NK-92 (cell line): ENCODE data around the gene RASAL3.

Experiments used
- DNase-seq: peaks from one replicate; lab custom pipeline; 2025; ENCODE audit not compliant: unreplicated experiment; lab: John Stamatoyannopoulos, UW

The RASAL3 gene

DNA sequence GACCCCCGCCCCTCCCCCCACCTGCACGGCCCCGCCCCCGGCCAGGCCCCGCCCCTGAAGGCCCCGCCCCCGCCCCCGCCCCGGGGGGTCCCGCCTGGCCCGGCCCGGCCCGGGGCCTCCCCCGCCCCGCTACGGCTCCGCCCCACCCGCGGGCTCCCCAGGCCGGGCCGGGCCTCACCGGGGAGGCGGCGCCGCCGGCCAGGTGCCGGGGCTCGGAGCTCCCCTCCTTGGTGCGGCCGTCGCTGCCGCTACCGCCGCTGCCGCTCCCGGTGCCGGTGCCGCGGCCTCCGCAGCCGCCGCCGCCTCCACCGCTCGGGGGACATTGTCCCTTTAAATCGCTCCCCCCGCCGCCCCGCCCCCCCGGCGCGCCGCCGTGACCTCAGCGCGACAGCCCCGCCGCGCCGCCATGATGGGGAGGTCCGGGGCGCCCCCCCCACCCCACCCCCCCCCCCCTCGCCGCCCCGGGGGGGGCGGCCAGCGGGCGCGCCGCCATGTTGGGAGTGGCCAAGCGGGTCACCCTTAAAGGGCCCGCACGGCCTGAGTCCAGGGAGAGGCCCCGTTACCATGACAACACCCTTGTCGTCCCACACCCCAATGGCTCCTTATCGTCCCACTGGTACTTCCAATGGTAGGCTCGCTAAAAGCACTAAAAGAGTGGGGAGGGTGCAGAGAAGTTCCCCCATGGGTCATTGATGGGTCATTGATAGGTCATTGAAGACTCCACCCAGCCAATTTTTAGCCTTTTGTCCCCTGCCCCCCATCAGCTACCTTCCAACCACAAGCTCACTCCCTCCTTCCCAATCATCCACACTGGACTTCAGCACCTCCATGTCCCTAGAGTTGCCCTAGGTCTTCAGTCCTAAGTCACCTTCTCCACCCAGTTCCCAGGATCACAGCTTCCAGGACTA lies 14.5 kb downstream of the RASAL3 start, which contains the start of gene WIZ:
WIZ (minus strand) TSS at position 337 of the 908 bp plus-strand sequence. CDS start 1,649 bp downstream, outside the sequence.
- DNase-seq = no peak

DNA sequence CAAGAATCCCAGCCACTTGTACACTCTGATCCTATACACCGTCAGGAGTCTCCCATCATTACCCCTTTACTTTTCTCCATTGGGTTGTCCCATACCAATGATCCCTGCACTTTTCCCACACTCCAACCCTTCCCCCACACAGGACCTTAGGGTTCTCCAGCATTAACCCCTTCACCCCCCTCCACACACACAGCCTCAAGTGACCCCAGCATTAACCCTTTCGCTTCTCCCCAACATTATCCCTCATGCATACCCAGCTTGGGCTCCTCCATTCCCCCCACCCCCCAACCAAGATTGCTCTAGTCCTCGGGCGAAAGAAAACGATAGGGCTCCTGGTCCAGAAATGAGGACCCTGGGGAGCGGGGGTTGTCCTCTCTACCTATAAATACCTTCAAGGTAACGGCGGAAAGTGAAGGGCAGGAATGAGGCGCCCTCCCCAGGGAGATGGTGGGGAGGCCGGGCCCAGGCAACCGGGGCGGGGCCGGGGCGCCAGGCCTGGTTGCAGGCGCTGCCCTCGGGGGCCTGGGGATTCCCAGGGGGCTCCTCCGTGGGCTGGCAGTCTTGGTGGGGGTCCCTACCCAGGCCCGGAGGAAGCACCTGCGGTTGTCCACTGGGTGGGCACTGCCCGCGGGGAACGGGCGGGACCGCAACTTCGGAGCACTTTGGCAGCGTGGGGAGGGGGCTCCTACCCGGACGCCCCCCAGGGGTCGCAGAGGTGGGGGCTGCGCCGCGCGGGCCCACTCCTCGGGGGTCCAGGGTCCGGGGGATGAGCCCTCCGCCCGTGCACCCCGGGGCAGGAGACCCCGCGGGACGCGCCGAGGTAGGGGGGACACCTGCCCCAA lies 15.3 kb downstream of the RASAL3 start:
- DNase-seq = no peak

DNA sequence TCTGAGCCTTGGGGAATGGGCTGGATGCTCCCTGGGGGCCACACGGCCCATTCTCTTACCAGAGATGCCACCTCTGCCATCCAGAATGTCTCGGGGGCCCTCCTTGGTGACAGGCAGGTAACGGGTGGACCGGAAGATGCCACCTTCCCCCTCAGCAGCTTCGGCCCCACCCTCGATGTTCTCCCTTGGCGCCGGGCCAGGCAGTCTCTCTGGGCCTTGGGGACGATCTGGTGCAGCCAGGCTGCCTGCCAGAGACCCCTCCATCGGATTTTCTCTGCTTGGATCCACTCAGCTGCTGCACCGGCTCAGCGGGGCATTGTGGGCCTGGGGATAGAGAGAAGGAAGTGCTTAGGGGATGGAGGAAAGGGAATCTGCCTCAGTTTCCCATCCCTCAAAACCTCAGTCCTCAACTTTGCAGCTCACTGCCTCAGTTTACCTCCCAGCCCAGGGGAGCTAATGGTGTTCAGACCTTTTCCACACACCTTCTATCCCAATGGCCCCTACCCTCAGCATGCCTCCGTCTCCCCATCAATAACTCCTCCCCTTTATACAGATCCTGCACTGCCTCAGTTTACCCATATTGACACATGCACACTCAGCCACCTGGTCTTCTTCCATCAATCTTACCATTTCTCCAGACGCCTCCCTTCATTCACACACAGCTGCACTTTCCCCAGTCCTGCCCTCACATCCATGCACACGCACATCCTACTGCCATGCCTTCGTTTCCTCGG lies 16.1 kb downstream of the RASAL3 start:
- DNase-seq = no peak

DNA sequence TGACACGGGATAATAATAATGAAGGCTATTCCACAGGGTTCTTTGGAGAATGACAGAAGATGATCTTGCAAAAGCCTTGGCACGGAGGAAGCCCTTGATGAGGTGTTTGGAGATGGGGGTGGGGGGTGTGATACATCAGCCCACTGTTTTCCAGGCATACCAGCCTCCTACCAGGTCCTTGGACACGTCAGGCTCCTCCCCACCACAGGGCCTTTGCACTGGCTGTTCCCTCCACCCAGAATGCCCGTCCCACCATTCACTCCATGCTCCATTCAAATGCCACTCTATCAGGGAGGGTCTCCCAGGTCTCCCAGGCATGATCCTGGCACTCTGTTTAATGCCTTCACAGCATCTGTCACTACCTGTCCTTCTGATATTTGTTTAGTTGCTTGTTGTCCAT lies 17.3 kb downstream of the RASAL3 start:
- DNase-seq = no peak

DNA sequence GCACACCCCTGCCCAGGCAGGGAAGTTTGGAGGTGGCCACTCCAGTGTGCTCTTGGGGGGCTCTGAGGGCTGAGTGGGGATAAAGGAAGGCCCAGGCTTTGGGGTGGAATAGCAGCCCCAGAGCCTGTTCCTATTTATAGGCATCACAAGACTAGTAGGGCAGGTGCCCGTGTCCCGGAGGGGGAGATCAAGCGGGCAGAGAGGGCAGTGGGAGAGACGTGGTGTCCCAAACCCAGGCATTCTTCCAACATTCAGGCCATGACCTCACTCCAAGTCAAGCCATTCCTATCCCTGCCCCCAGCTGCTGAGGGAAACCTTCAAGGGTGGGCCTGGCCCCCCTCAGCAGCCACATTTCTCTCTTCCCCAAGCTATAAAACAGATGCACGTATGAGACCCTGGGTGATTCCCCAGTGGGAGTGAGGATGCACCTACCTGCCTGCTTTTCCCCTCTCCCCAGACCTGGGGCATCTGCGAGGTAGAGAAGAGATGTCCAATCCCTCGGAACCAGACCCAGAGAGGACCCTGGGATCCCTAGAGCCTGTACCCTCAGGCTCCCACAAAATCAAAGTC lies 18.5 kb downstream of the RASAL3 start:
- no peak for DNase-seq

DNA sequence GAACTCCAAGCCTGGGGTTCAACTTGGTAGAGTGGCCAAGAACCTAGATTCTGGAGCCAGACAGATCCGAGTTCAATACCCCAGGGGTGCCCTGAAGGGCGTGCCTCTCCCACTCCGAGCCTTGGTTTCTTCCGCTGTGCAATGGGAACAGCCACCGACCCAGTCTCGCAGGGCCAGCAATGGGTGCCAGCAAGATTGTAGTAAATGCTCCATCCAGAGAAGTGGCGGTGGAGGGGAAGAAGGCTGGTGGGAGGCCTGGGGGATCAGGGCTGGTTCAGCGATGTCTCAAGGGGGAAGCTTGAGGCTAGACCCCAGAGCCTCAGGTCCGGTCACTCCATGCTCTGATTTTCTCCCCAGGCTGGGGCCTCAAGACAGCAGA lies 19.1 kb downstream of the RASAL3 start:
- no peak for DNase-seq

DNA sequence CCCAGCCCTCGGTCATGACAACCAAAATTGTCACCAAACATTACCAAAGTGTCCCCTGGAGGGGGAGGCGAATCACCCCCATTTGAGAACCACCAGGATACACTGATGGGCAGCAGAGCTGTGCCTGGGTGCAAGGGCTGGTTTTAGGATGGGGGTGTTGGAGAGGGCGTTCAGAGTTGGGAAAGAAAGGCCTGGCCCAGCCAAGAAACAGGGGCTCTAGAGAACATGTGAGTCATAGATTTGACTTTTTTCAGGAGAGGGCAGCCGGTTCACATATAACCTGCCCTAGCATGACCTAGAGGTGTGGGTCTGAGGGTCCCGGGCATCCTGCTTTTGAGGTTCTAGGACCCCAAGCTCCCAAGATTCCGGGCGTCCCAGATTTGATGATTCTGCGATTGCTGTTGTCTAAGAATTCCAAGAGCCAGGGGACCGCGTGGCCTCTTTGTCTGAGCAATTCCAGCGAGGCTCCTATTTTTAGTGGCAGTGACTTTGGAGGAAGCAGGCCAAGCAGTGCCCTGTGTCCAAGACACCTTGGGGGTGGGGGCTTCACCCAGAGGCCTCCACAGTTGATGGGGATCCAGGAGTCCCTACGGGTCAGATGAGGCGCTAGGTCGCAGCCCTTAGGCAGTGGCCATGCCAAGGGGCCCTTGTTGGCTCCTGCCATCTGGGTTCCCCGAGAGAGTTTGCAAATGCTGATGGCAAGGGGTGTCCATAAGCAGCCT lies 19.7 kb downstream of the RASAL3 start:
- DNase-seq = no peak

DNA sequence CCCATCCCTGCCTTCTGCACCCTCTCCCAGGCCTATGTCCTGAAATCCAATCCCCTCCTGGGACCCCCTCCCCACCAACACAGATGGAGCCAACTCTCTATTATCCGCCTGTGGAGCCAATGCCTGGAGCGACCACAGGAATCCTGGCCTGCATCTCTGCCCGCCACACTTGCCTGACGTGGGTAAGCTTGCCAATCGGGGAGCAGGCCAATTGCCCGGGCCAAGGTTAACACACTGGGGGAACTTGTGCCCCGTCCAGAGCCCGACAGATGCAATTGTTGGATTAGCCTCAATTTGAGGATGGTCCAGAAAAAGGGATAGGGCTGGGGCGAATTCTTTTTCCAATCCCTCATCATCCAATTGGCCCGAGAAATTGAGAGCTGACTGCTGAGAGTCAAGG lies 20.5 kb downstream of the RASAL3 start:
- no peak for DNase-seq

DNA sequence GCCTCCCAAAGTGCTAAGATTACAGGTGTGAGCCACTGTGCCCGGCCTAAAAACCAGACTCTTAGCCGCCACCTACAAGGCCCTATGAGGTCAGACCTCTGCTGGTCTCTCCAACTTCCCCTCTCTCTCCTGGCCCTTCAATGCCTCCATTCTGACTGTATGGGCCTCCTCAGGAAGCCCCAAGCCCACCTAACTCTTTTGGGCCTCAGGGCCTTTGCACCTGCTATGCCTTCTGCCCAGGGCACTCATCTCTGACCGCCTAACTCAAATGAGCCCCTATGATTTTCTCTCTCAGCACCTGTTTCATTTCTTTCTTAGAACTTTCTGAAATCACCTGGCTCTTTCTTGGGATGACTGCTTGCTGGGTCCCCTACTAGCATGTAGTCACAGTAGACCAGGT lies 21.0 kb downstream of the RASAL3 start:
- no peak for DNase-seq

DNA sequence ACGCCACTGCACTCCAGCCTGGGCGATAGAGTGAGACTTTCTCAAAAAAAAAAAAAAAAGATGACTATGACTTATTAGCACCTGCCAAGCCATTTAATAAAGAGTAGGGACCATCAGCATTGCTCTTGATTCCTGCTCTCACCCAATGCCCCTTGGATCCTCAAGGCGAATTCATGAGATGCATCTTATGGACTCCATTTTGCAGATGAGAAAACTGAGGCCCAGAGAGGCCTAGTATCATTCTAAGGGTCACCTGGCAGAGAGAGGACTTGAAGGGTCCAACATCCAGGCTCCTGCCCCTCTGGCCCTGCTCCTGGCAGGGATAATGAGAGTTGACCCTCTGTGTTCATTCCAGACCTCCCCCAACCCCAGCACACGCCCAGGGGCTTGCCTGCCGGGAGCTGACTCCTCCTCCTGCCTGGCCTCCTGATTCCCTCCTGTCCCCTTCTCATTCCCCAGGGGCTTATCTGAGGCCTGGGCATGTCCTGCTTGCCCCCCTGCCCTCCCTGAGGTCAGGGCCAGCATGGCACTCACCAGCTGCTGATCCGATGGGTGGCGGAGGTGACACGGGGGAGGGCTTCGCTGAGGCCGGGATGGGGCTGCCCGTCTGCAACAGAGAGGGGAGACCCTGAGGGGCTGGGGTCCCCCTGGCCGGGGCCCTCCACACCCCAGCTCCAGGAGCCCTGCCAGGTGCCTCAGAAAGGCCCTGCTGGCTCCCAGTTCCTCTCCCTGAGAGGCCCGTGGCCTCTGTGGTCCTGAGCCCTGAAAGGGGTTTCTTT lies 22.0 kb downstream of the RASAL3 start:
- no peak for DNase-seq

DNA sequence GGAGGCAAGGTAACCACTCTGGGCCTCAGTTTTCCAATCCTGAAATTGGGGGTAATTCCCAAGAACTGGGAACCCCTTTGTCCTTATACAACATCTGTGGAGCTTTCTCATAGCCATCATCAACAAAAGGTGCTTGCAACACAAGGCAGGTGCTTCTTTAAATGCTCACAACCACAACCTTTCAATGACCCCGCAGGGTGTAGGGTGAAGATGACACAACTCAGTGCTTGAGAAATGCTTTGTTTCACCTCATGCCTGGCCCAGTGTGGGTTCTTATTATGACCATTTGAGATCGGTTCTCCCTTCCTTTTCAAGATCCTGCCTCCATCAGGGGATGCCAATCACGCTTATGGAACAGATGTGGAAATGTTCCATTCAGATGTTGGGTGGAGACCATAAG lies 23.0 kb downstream of the RASAL3 start:
- no peak for DNase-seq

DNA sequence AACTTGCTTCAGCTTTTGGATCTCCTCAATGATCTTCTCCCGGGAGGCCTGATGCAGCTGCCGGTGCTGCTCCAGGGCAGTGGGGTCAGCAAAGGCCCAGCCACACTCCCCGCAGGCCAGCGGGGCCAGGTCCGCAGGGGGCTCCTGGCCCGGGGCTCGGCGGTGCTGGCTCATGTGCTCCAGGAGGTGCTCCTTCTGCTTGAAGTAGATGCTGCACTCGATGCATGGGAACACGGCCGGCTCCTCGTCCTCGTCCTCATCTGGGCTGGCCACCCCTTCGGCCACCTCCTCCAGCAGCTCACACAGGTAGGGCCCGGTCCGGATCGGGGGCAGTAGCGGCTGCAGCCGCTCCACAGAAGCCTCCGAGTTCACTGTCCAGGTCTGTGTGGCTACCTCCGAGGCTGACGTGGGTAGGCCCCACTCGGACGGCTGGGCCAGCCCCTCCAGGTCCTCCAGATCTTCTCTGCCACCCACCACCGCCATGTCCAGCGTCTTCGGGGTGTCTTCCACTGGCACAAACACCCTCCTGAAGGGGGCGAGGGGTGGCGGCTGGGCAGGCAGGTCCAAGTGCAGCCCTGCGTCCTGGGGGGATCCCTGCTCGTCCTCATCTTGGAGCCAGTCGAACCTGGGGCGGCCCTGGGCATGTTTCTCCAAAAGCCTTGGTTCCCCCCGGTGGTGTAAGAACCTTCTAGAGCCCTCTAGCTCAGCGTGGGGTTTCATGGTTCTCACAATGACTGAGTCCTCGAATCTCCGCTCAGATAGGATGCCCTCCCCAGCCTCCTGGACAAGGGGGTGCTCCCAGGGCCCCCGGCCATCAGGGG lies 24.3 kb downstream of the RASAL3 start:
- no peak for DNase-seq

DNA sequence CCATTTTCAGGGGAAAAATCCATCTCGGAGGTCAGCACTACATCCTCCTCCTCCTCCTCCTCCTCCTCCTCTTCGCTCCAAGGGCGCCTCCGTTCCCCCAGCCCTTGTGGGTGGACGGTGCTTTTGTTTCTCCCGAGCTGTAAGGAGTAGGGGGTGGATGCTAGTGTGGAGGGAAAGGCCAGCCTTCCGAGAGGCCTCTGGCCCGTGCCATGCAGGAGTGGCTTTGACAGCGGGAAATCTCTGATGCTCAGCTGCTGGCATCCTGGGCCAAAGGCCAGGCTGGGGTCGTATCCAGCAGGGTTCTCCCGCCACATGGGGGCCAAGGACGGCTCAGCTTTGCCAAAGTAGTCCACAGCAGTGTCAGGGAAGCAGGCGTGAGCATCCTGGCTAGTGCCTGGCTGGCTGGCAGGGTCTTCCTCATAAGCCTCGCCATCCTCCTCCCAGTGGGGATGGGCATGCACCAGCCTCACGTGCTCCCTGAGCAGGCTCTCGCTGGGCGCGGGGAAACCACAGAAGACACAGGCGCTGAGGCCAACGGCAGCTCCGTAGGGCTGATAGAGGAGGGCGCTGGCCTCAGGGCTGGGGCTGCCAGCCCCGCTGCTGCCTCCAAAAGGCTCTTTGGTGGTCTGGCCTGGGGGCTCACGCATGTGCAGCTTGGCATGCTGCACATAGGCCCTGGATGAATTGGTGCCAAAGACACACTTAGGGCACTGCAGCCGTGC lies 25.1 kb downstream of the RASAL3 start:
- DNase-seq = no peak

DNA sequence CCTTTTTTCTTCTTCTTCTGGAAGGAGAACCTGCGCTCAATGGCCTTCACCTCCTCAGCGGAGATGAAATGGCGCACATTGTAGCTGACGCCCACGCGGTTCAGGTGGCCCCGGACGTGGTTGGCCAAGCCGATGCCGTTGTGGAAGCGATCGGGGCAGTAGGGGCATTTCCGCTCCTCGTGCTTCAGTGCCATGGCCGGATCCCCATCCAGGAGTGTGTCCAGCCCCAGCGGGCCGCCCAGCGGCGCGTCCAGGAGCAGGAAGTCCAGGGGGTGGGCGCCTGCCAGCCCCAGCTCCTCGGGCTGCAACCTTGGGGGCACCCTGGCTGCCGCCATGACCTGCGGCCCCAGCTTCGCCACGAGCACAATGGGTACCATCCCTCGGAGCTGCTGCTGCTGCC lies 25.8 kb downstream of the RASAL3 start:
- no peak for DNase-seq

DNA sequence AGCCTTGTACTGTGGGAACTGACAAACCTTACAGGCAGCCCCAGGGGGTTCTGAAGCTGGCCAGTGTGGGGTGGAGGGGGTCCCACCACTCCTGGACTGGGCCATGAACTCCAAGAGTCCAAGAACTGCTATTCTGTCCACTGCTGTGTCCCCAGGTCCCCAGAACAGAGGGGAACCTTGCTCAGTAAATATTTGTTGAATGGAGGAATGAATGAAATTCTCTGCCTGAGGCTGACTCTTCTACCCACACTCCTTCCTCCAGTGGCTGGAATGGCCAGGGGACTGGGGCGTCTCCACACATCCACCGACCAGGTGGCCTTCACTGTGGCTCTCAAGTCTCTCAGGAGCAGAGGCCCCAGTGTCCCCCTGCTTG lies 26.2 kb downstream of the RASAL3 start:
- no peak for DNase-seq

DNA sequence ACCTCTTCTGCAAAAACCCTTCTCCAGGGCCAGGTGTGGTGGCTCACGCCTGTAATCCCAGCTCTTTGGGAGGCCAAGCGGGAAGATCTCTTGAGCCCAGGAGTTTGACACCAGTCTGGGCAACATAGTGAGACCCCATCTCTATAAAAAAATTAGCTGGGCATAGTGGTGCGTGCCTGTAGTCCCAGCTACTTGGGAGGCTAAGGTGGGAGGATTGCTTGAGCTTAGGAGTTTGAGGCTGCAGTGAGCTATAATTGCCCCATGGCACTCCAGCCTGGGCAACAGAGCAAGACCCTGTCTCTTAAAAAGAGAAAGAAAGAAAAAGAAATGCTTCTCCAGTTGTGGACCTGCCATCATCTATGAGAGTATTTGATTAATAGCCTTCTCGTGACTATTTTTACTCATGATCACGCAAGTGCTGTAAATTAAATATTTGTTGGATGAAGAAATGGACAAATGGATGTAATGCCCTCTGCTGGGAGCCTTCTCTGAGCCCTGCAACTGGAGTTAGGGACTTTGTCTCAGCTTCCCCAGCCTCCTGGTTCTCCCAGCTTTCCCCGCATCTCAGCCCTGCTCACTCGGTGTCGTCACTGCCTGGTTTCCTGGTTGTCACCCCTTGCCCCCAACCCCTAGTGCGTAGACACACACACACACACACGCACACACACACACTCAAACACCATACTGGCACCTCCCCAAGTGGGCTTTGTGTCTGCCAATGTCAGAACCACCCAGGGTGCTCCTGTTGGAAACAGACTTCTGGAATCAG lies 26.8 kb downstream of the RASAL3 start:
- no peak for DNase-seq

DNA sequence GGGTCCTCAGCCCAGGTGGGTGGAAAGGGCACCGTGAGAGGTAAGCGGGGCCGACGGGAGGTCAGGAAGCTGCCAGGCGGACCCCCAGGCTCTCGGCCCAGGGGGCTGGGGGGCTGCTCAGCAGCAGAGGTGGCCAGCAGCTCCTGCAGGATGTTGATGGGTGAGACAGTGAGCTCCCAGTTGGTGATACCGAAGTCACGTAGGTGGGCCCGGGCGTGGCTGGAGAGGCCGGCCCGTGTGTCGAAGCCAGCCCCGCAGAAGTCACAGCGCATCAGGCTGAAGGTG lies 27.6 kb downstream of the RASAL3 start:
- DNase-seq = no peak
